Mammary epithelial cell (primary cell): Measurements from ENCODE around the gene SCP2.

Experiments used
- EZH2 ChIP-seq: IDR thresholded peaks from 2 replicates; pipeline ENCODE4 v1.6.1; 2012; ENCODE audit warnings: low read length, inconsistent platforms, borderline replicate concordance
- TF ChIP-seq, protein P1 (sequence below), 2 donors: IDR thresholded peaks in 1 of 2; conservative IDR thresholded peaks in 1 of 2; 2 replicates each; pipeline ENCODE4 v1.5.1; 2011 to 2012; ENCODE audit warnings: inconsistent platforms in 2 of 2, low read length in 2 of 2, mild to moderate bottlenecking in 2 of 2, control low read depth in 1 of 2, low read depth in 1 of 2; ENCODE audit not compliant: insufficient read depth in 1 of 2; ENCODE audit errors: extremely low read depth in 1 of 2

DNA sequence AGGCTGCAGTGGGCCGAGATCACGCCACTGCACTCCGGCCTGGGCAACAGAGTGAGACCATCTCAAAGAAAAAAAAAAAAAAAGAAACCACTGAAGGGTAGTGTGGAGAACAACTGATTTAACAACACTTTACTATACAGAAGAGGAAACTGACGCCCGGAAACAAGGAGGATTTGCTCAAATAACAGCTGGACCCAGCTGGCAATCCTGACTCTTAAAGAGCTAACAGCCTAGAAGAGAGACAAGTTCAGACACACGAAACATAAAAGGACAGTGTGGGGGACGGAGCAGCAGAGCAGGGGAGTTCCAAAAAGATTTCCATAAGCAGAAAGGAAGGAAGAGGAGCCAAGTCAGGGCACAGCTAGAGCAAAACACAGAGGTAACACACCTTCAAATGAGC lies 9.9 kb upstream of the SCP2 start:
- no peak for TF ChIP-seq EZH2
- TF ChIP-seq, protein P1, sequence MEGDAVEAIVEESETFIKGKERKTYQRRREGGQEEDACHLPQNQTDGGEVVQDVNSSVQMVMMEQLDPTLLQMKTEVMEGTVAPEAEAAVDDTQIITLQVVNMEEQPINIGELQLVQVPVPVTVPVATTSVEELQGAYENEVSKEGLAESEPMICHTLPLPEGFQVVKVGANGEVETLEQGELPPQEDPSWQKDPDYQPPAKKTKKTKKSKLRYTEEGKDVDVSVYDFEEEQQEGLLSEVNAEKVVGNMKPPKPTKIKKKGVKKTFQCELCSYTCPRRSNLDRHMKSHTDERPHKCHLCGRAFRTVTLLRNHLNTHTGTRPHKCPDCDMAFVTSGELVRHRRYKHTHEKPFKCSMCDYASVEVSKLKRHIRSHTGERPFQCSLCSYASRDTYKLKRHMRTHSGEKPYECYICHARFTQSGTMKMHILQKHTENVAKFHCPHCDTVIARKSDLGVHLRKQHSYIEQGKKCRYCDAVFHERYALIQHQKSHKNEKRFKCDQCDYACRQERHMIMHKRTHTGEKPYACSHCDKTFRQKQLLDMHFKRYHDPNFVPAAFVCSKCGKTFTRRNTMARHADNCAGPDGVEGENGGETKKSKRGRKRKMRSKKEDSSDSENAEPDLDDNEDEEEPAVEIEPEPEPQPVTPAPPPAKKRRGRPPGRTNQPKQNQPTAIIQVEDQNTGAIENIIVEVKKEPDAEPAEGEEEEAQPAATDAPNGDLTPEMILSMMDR (conservative IDR thresholded peaks at IDR 0.05 in 1 of 2, IDR thresholded peaks at IDR 0.05 in 1 of 2; ENCODE audit: extremely low read depth in 1 of 2, insufficient read depth in 1 of 2, low read depth in 1 of 2, low read length in 2 of 2) = no peak
